Hematopoietic multipotent progenitor cell (in vitro differentiated cells): Measurements from ENCODE around the gene ZBED4. TPM values are rescaled to one million over a fixed set of nuclear protein-coding genes. Genes with fewer than 3 reads are reported as not detected.
A peak's percentile ranks its signal among the peaks of the same experiment; 100 is the strongest.
"Not testable (repeated sequence)": the region's sequence is repeated elsewhere in the genome, so short reads cannot be mapped to it uniquely, and the experiment has no call there.

Experiments used
- DNase-seq, 3 donors: peaks; one replicate each; pipeline ENCODE4 v3.0.0-alpha.2; 2011 to 2015; ENCODE audit warnings: low read depth in 2 of 3, low spot score in 2 of 3
- total RNA-seq: library from RNA; depleted of rRNA; stranded (reverse); fragments of >200 nt; gene quantifications from one replicate; pipeline ENCODE4 v1.2.3, GENCODE V29; 2012

The ZBED4 gene
- total RNA-seq, 1 donor: 31.2 TPM

DNA sequence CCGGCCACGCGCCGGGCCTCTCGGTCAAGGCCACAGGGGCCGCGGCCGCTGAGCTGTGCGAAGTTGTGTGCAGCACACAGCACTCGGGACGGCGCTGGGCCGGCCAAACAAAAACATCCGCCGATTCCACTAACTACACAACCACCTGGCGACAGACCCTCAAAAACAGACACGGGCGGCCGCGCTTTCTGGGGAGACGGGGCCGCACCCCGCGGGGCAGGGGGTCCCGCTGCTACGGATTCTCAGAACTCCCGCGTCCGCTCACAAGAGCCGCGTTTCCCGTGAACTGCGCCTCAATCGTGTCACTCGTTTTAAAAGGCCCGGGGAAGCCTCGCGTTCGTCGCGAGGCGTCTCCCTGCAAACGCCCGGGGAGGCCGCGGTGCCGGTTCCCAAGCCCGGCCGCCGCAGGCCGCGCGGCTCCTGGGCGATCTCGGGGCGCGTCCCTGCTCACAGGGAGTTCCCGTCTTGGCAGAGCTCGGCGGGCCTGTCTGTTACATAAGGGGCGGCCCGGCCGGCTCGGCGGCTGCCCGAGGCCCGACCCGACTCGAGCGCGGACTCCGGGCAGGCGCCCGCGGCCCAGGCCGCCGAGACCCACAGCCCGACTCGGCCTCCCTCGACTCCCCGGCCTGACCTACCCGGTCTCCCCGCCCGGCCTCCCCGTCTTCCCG lies 26.9 kb upstream of the ZBED4 start:
- DNase-seq: peak in 1 of 3 donors; percentile 38

GRCh38 chr22:49827271-49827852 lies 26.3 kb upstream of the ZBED4 start:
- peak in 1 of 3 donors; percentile 45 for DNase-seq

GRCh38 chr22:49827853-49828598 lies 25.6 kb upstream of the ZBED4 start, which contains the start of gene BRD1:
Gene BRD1, minus strand, starts transcription at chr22:49827873. Its CDS starts 3,556 bp downstream, at chr22:49824317.
- DNase-seq: peak in 1 of 3 donors; percentile 58

- DNase-seq: no peak
These were observed 25.1 kb upstream of the ZBED4 start for GRCh38 chr22:49828599-49828965.

- DNase-seq: no peak
These were observed 24.4 kb upstream of the ZBED4 start for GRCh38 chr22:49829044-49829853.

- DNase-seq: no peak
These were observed 20.2 kb upstream of the ZBED4 start for GRCh38 chr22:49833340-49834007.

DNA sequence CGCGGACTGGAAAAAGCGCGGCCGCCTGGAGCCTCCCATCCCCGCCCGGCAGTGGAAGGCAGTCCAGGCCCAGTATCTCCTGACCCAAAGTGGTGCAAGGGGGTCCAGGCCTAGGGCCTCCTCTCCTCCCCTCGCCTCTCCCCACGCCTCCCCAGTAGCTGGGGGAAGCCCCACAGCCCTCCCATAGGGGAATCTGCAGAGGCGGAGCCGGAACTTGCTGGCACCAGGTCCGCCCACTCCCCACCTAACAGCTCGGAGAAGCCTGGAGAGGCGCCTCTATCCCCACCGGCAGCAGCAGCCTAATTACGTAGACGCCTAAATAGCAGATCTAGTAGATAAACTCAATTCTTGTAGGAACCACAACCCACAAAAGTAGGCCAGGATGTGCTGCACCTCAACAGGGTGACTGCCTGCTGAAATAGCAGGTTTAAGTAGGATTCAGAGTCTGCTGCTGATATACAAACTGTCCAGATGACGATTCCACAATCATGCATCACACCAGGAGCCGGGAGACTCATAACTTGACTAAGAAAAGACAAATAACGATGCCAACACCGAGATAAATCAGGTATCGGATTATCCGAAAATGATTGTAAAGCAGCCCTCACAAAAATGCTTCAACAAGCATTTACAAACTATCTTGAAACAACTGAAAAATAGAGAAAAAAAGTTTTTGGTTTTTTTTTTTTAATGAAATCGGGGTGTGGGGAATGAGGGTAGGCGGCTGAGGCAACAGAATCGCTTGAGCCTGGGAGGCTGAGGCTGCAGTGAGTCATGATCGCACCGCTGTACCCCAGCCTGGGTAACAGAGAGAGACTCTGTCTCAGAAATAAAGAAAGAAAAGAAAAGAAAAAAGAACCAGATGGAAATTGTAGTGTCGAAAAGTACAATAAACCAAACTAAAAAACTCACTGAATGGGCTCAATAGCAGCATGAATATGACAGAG lies 14.6 kb upstream of the ZBED4 start:
- DNase-seq: peak; percentile 69 to 94 (median 89)

- no peak for DNase-seq
These were observed 8.4 kb upstream of the ZBED4 start for GRCh38 chr22:49845241-49845640.

DNA sequence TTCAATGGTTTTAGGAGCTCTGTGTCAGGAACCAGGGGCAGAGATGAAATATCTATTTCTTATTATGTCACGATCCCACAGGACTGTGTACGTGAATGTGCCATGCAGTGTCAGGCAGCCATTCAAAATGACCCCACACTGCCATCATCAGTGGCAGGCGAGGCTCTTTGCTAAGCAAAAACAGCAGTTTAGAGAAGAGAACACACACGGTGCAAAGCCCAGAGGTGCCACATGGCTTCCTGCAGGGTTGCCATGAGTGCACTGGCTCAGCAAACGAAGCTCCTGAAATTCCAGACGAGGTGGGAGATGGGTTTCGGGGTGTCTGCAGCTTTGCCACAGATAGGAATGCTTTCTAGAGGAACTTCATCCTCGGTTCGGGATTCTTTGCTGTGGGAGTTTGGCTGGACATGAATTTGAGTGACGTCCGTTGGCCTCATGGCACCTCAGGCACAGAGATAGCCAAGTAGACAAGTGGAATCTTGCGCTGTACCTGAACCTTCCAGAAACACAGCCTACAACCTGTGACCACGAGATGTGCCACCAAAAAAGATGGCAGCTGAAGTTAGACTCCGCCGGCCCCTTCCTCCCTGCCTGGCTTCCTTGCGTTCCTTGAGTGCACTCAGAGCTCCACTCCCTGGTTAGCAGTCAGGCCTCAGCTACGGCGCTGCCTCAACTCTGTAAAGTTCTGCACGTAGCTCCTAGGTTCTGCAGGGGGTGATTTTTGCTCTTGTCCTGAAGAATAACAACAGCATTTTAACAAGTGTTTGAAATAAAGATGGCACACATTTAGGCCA lies 7.8 kb upstream of the ZBED4 start:
- DNase-seq: no peak

DNA sequence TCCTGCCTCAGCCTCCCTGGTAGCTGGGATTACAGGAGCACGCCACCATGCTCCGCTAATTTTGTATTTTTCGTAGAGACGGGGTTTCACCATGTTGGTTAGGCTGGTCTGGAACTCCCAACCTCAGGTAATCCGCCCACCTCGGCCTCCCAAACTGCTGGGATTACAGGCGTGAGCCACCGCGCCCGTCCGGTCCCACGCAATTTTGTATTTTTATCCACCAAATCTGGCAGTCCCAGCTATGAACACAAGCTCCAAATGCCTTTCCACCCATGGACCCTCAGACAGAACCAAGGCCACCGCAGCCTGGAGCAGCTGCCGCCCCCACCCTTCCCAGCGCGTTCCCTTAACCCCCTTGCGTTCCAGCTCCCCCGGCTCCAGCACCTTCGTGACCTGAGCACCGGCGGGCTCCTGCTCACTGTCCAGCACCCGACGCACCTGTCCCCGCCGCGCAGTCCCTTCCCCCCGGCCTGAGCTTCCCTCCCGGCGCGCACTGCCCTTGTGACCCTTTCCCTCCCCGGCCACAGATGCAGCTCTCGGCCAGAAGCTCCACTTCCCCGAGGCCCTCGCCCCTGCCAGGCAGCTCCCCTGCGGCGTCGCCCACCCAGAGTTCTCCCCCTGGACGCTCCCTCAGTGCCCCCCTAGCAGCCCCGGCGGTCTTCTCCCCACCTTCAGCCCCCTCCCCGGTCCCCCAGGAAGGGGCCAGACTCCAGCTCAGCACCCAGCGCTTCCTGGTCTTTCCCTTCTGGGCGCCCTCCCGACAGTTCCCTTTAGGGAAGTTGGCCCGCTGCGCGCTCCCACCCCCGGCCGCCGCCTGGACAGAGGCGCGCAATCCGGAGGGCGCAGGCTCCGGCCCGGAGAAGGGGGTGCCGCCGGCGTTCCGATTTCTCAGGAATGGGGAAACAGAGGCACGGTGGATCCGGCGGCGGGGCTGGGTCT lies 5.6 kb upstream of the ZBED4 start:
- peak in 1 of 3 donors; percentile 38 for DNase-seq

GRCh38 chr22:49848690-49849160 lies 4.9 kb upstream of the ZBED4 start:
- no peak for DNase-seq

- DNase-seq: no peak
These were observed 4.3 kb upstream of the ZBED4 start for GRCh38 chr22:49849161-49850020.

- DNase-seq: no peak
These were observed 3.4 kb upstream of the ZBED4 start for GRCh38 chr22:49850021-49850911.

- DNase-seq: no peak
These were observed 2.5 kb upstream of the ZBED4 start for GRCh38 chr22:49850959-49851802.

- DNase-seq: not testable (repeated sequence)
These were observed 1.1 kb upstream of the ZBED4 start for GRCh38 chr22:49852568-49852897.
